ENCODE measurements around the gene TERT. TPM values are rescaled to one million over a fixed set of nuclear protein-coding genes. Genes with fewer than 3 reads are reported as not detected.

Gene TERT
- total and polyA plus RNA-seq, 2 of the 4 experiments (the other 2 are of a cell fraction), result not detected

- DNase-seq (peak; percentile 5), ATAC-seq (ENCODE audit: low read depth) (peak; percentile 68)
- intact Hi-C loops (cut with micrococcal nuclease), result no loop called here
- no peaks in the 10 kb centered on the region; the same call in 1 of the 2 replicates for H3K4me1 ChIP-seq (ENCODE audit: control insufficient read depth, insufficient read depth, low read length)
- in situ Hi-C loops (cut with MboI; ENCODE audit: low sequenced_read_pairs), result no loop called here
- no peak overlapping the region for H3K23ac ChIP-seq (ENCODE audit: low read depth, low read length)
- H2BK15ac ChIP-seq (ENCODE audit: low read depth, low read length), result no peak overlapping the region
- no peak overlapping the region for H3K14ac ChIP-seq (replicated peaks; ENCODE audit: low read depth, low read length)
- ChIA-PET POLR2A (ENCODE audit: unreplicated experiment) (no interaction called here), CTCF (no interaction called here)
- H3K9ac ChIP-seq (ENCODE audit: low read depth, low read length), result no peak overlapping the region
- no peak overlapping the region for H4K8ac ChIP-seq (ENCODE audit: low read depth in 2 of 2, low read length in 2 of 2)
- dilution Hi-C loops (cut with HindIII; ENCODE audit: low sequenced_read_pairs, unreplicated experiment), result no loop called here
- no peak overlapping the region for H2BK5ac ChIP-seq (ENCODE audit: low read depth, low read length, poor library complexity, severe bottlenecking)
- no peak overlapping the region for H3K27ac ChIP-seq (ENCODE audit: insufficient read depth, low read length)
- H3K9me1 ChIP-seq (ENCODE audit: insufficient read depth, low read length), result no peaks in the 10 kb centered on the region
- no TSS peak for BruUV-seq (replicated peaks)
- H3K18ac ChIP-seq (ENCODE audit: low read depth, low read length), result no peak overlapping the region
- H2BK120ac ChIP-seq (ENCODE audit: low read depth, low read length), result no peak overlapping the region
- H2AK9ac ChIP-seq (replicated peaks; ENCODE audit: low read depth, low read length, poor library complexity), result no peak overlapping the region
- no peaks in the 10 kb centered on the region for H3K9me3 ChIP-seq (ENCODE audit: control insufficient read depth, insufficient read depth, low read length)
- no peak overlapping the region for H4K91ac ChIP-seq (ENCODE audit: insufficient read depth, low read depth, low read length)
- no peaks in the 10 kb centered on the region for H3K79me1 ChIP-seq (ENCODE audit: low read depth in 1 of 2, low read length in 2 of 2)
- no peak overlapping the region for H2BK20ac ChIP-seq (ENCODE audit: low read depth, low read length)
- no peaks in the 10 kb centered on the region for H3K36me3 ChIP-seq (ENCODE audit: control insufficient read depth, insufficient read depth, low read length)
- no peak overlapping the region for H2AK5ac ChIP-seq (ENCODE audit: low read depth, low read length)
- no peak overlapping the region for H2AFZ ChIP-seq (replicated peaks; ENCODE audit: low read length, poor library complexity)
- no peak overlapping the region for H3K4me2 ChIP-seq (ENCODE audit: low read depth, low read length)
- H3K27me3 ChIP-seq (ENCODE audit: control insufficient read depth, insufficient read depth, low read length), result peaks cover 2% of the 10 kb centered on the region; the same call in 1 of the 2 replicates
- H4K20me1 ChIP-seq (ENCODE audit: insufficient read depth, low read length), result no peaks in the 10 kb centered on the region
- TF ChIP-seq BHLHE40 (IDR thresholded peaks at IDR 0.05; ENCODE audit: low read depth, low read length) (peak; percentile 57), RCOR1 (IDR thresholded peaks at IDR 0.05; ENCODE audit: insufficient replicate concordance, low read length) (no peak)
- no peak overlapping the region for H3K4me3 ChIP-seq (ENCODE audit: insufficient read depth, low read depth, low read length)
- no peak overlapping the region for H3K56ac ChIP-seq (ENCODE audit: extremely low read depth, insufficient read depth, low read length)
- H4K5ac ChIP-seq (ENCODE audit: low read depth, low read length), result no peak overlapping the region
- no peak overlapping the region for H3K4ac ChIP-seq (ENCODE audit: low read depth, low read length)
- WGBS, 2 experiments (ENCODE audit: extremely low coverage in 2 of 2, insufficient read length in 1 of 2), result no CpG with 5 or more reads among the region's 14 CpGs
Observed at GRCh38 chr5:1227667-1228066, 67.2 kb downstream of the TERT start.
